ENCODE data around the gene WBP11.

DNA sequence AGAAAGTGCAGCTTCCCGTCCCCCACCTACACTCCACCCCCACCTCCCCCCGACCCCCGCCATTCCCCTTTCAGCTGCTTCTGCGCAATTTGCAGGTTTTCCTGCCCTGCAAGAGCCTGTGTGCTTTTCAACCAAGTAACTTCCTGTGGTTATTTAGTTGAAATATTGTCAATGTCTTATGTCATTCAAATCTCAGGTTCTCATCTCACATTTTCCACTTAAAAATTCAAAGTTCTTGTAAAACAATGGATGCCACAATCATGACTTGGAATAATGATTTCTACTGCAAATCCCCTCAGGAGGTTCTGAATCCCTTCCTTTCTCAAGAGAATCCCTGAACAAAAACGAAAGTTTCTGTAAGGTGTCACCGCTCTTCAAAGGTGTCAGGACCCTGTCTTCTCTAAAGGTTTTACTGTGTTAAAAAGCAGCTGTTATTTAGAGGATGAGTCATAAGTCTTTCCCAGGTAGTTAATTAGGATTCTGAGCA lies 31.6 kb downstream of the WBP11 start:
- TF ChIP-seq CTCF (IDR thresholded peaks at IDR 0.05) (no peak), SIN3A (IDR thresholded peaks at IDR 0.05; ENCODE audit: borderline replicate concordance, insufficient read depth, low read depth, low read length) (no peak)

All from Panc1 (cell line).